Heart left ventricle (tissue), 16 donors: ENCODE measurements around the gene ODAD4. TPM values are rescaled to one million over a fixed set of nuclear protein-coding genes. Genes with fewer than 3 reads are reported as not detected.

Experiments used
- ATAC-seq, 4 donors: fragments of 200-7000 bp; cut with Tn5 transposase; one replicate each; pipeline ENCODE4 v1.9.1; 2020 to 2022; ENCODE audit warnings: moderate library complexity in 4 of 4, mild to moderate bottlenecking in 3 of 4, moderate number of reproducible peaks in 1 of 4
- DNase-seq, 5 donors: peaks; one replicate each; pipeline ENCODE4 v3.0.0-alpha.2; 2020
- H3K27ac ChIP-seq, 12 donors: fragments of 200-600 bp; sonication (generic) in 4 of 12; one replicate each; pipeline versions ENCODE4 v1.5.0 to v1.8.0; 2016 to 2022; ENCODE audit warnings: mild to moderate bottlenecking in 2 of 12
- H3K27me3 ChIP-seq, 9 donors: fragments of 200-600 bp; sonication (generic) in 2 of 9; one replicate each; pipeline versions ENCODE4 v1.5.1 to v1.8.0; 2016 to 2022; ENCODE audit warnings: mild to moderate bottlenecking in 3 of 9
- H3K36me3 ChIP-seq, 9 donors: fragments of 200-600 bp; sonication (generic) in 2 of 9; one replicate each; pipeline versions ENCODE4 v1.5.0 to v1.8.0; 2018 to 2022; ENCODE audit warnings: mild to moderate bottlenecking in 2 of 9
- H3K4me1 ChIP-seq, 12 donors: fragments of 200-600 bp; sonication (generic) in 4 of 12; one replicate each; pipeline versions ENCODE4 v1.5.0 to v1.8.0; 2016 to 2022; ENCODE audit warnings: mild to moderate bottlenecking in 3 of 12
- H3K4me3 ChIP-seq, 12 donors: fragments of 200-600 bp; sonication (generic) in 4 of 12; one replicate each; pipeline versions ENCODE4 v1.5.0 to v1.8.0; 2017 to 2022; ENCODE audit warnings: mild to moderate bottlenecking in 9 of 12, moderate library complexity in 4 of 12
- H3K9me3 ChIP-seq, 12 donors: fragments of 200-600 bp; sonication (generic) in 4 of 12; one replicate each; pipeline versions ENCODE4 v1.5.0 to v1.8.0; 2016 to 2022; ENCODE audit warnings: mild to moderate bottlenecking in 1 of 12
- CTCF ChIP-seq, 12 donors: fragments of 200-600 bp; sonication (generic) in 4 of 12; IDR thresholded peaks; one replicate each; pipeline versions ENCODE4 v1.5.0 to v1.8.0; 2018 to 2022; ENCODE audit warnings: antibody characterized with exemption in 12 of 12, mild to moderate bottlenecking in 5 of 12
- POLR2A ChIP-seq, 2 donors: fragments of 450-650 bp; IDR thresholded peaks; one replicate each; pipeline ENCODE4 v1.6.1; 2017; ENCODE audit warnings: antibody characterized with exemption in 2 of 2, mild to moderate bottlenecking in 2 of 2, moderate library complexity in 2 of 2
- WGBS, 4 donors: extraction: QIAGEN DNeasy Blood & Tissue Kit in 2 of 4; methylation state at CpG; one replicate each; pipeline versions ENCODE4 v1.1.5 to v1.1.7; 2013 to 2018; 5-methylcytosine and 5-hydroxymethylcytosine counted together
- intact Hi-C, 10 donors: fragments of 100-400 bp; cut with DNase I; formaldehyde crosslinking; loops; one replicate each; pipeline versions ENCODE4 v1.11.1 to v1.14.2; 2022
- polyA plus RNA-seq, 2 donors: library from polyadenylated mRNA; stranded (reverse); fragments of 200-250 nt; gene quantifications; one replicate each; pipeline ENCODE4 v1.2.3, GENCODE V29; 2013
- total RNA-seq, 9 donors: library from RNA; depleted of rRNA in 2 of 9; stranded (reverse); fragments of >200 nt in 2 of 9; fragmentation: NEBNext Ultra II Directional in 3 of 9; extraction: Animal tissue kit (Norgen Biotek cat#: 25700) in 3 of 9; gene quantifications; one replicate each; pipeline versions ENCODE4 v1.1.0 to v1.2.4, GENCODE V29; 2016 to 2023
- donor health status: ischemic (EF 13 %, LVEDD 7.1; RV severe dilation, severe dysfunction).
- donor health status: healthy with polysubstance abuse.
- donor health status: DM: no; HTN: yes; CAD: no.
- donor health status: DM: no; HTN: no; CAD: no.
- donor health status: ischemic (EF 25% LVEDD 6.9; RV normal size, moderate dysfunction).
- donor health status: ischemic (EF 25% LVEDD 5.7; RV mildly dilated, moderate dysfunction).
- donor health status: healthy.
- donor health status: DM: yes; HTN: yes; CAD: no.
- donor health status: ischemic (EF 35%, LVEDD 5.7; RV mildly dilated, moderate dysfunction).
- donor health status: nonischemic (EF 11% LVEDD 7.7; RV severe dilation, severe dysfunction).
- donor health status: DM: yes; HTN: yes; CAD: no.
- donor health status: PGD.
- donor health status: ischemic (EF 29% LVEDD 5.4; RV normal size, mild dysfunction).
- donor health status: nonischemic (EF 23%, LVEDD 6.1; RV moderate dilation, normal function).

Gene ODAD4
- total and polyA plus RNA-seq, 11 donors, result 0.38 to 1.2 (median 0.73) TPM; not detected in 1

- H3K9me3 ChIP-seq, result no peaks in the 10 kb centered on the region
- H3K4me3 ChIP-seq, result no peak overlapping the region
- TF ChIP-seq POLR2A (IDR thresholded peaks at IDR 0.05), result no peak
- no peak for TF ChIP-seq CTCF (IDR thresholded peaks at IDR 0.05)
- H3K36me3 ChIP-seq, result peaks cover 0 to 74% (median 56%) of the 10 kb centered on the region in 9 donors
- H3K27me3 ChIP-seq, result no peaks in the 10 kb centered on the region
- no peak overlapping the region for H3K27ac ChIP-seq
- H3K4me1 ChIP-seq, result peaks cover 0 to 46% (median 32%) of the 10 kb centered on the region in 12 donors
- intact Hi-C loops, result no loop called here
- 84 to 85% (median 85%) methylated on average over 5 of the region's 5 CpGs for WGBS, 4 donors
- ATAC-seq, result no peak
- peak in 1 of 5 donors; percentile 13 for DNase-seq
Measured at GRCh38 chr17:41970901-41971331, 40.5 kb downstream of the ODAD4 start.

- peak overlapping the region in 2 of 12 donors; percentile 2 to 35 for H3K27ac ChIP-seq
- TF ChIP-seq CTCF (IDR thresholded peaks at IDR 0.05) (no peak), POLR2A (IDR thresholded peaks at IDR 0.05) (no peak)
- DNase-seq (peak in 1 of 5 donors; percentile 15), ATAC-seq (no peak)
- WGBS, 4 donors, result 81 to 93% (median 85%) methylated on average over 14 to 18 of the region's 18 CpGs
- intact Hi-C loops, result no loop called here
- H3K4me3 ChIP-seq, result no peak overlapping the region
- H3K27me3 ChIP-seq, result no peaks in the 10 kb centered on the region
- no peaks in the 10 kb centered on the region for H3K9me3 ChIP-seq
- peaks cover 0 to 43% (median 29%) of the 10 kb centered on the region in 12 donors for H3K4me1 ChIP-seq
- H3K36me3 ChIP-seq, result peaks cover 0 to 85% (median 66%) of the 10 kb centered on the region in 9 donors
Measured at GRCh38 chr17:41971721-41972523, 41.5 kb downstream of the ODAD4 start.

GRCh38 chr17:41972571-41973407 lies 42.4 kb downstream of the ODAD4 start:
- H3K4me1 ChIP-seq, result peaks cover 0 to 36% (median 22%) of the 10 kb centered on the region in 12 donors
- peak overlapping the region in 11 of 12 donors; percentile 17 to 63 (median 36) for H3K27ac ChIP-seq
- ATAC-seq, result peak; percentile 21 to 72 (median 46)
- no peaks in the 10 kb centered on the region for H3K9me3 ChIP-seq
- 38 to 58% (median 43%) methylated on average over 17 to 22 of the region's 22 CpGs for WGBS, 4 donors
- TF ChIP-seq POLR2A (IDR thresholded peaks at IDR 0.05), result no peak
- no peak for TF ChIP-seq CTCF (IDR thresholded peaks at IDR 0.05)
- no peaks in the 10 kb centered on the region for H3K27me3 ChIP-seq
- H3K36me3 ChIP-seq, result peaks cover 0 to 93% (median 74%) of the 10 kb centered on the region in 9 donors
- peak overlapping the region in 1 of 12 donors; percentile 15 for H3K4me3 ChIP-seq
- peak; percentile 34 to 71 (median 54) for DNase-seq
- intact Hi-C loops, result no loop called here
